Measurements from ENCODE around the gene GDPD5. TPM values are rescaled to one million over a fixed set of nuclear protein-coding genes. Genes with fewer than 3 reads are reported as not detected.

GDPD5 gene
- total RNA-seq, 1 experiment from 2014 or later, result 7.8 TPM

DNA sequence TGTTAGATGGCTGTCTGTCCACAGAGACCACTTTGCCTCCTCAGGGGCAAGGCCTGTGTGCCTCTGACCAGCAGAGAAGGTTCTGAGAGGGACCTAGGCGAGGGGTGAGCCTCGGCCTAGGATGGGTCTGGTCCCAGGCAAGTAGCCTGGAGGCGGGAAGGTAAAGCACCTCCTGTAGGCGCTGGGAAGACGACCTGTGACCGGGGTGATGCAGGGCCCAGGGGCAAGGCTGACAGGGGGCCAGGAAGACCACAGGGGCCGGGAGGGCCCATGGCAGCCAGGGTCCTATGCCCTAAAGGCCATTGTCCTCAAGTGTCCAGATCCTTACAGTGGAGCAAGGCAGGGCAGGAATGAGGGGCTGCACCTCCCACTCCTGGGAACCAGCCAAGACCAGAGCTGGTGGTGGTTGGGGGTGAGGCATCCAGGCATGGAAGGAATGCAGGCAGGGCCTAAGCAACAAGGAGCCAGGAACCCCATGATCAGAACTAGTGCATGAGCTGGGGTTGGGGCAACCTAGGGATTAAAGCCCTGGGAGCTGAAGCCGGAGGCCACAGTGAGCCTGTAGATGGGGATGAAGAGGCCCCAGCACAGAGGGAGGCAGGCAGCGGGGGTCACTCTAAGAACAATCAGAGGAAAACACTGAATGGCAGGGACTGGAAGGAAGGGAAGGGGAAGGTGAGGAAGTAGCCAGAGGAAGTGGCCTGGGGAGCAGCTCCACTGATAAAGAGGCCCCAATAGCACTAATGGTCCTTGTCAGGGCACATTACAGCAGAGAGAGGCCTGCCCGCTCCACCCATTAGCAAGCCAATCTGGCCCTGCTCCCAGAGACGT lies 59.8 kb downstream of the GDPD5 start:
- no peak for TF ChIP-seq CTCF (conservative IDR thresholded peaks at IDR 0.05)
- H3K27me3 ChIP-seq (ENCODE audit: insufficient read depth, low read length), result no peaks in the 10 kb centered on the region
- Mint-ChIP-seq H3K4me1 (peaks cover 52 to 57% of the 10 kb centered on the region in 2 experiments), H3K9me3 (no peaks in the 10 kb centered on the region), H3K36me3 (ENCODE audit: insufficient read depth in 1 of 3, low read depth in 3 of 3) (no peaks in the 10 kb centered on the region), H3K4me3 (no peak overlapping the region), H3K27me3 (ENCODE audit: low read depth) (no peaks in the 10 kb centered on the region), H3K27ac (peak overlapping the region in 2 of 3 experiments; percentile 86 to 87; a peak in 5 of 7 replicates)
- no peaks in the 10 kb centered on the region for H3K79me2 ChIP-seq (ENCODE audit: insufficient read depth, low read length)
- H2BK20ac ChIP-seq (ENCODE audit: low read depth, low read length, poor library complexity, severe bottlenecking), result no peak overlapping the region
- H4K20me1 ChIP-seq (ENCODE audit: control insufficient read depth, insufficient read depth, insufficient read length), result no peaks in the 10 kb centered on the region
- WGBS (ENCODE audit: extremely low coverage, insufficient read length, low lambda C conversion rate), result no CpG with 5 or more reads among the region's 11 CpGs
- no peak overlapping the region for H4K91ac ChIP-seq (ENCODE audit: insufficient read length, low read depth, low read length)
- DNase-seq, result no peak
- H3T11ph ChIP-seq (ENCODE audit: low read length), result no peak overlapping the region
- no peaks in the 10 kb centered on the region for H3K9me3 ChIP-seq (ENCODE audit: control insufficient read depth, low read depth, low read length)
- H3K4ac ChIP-seq (ENCODE audit: low read depth, low read length), result no peak overlapping the region
- no peaks in the 10 kb centered on the region for H3K23me2 ChIP-seq (ENCODE audit: insufficient read length, low read depth, low read length, poor library complexity, severe bottlenecking)
- no peak overlapping the region for H2AK5ac ChIP-seq (ENCODE audit: insufficient read length, low read length)
- H2BK5ac ChIP-seq (ENCODE audit: insufficient read length, low read length), result no peak overlapping the region
- H4K8ac ChIP-seq (replicated peaks; ENCODE audit: insufficient read length, low read depth, low read length), result no peak overlapping the region
- H3K79me1 ChIP-seq (ENCODE audit: insufficient read depth, low read depth, low read length, poor library complexity, severe bottlenecking), result no peaks in the 10 kb centered on the region
- no peak overlapping the region for H4K5ac ChIP-seq (ENCODE audit: insufficient read length, low read depth, low read length)
- H3K9ac ChIP-seq (ENCODE audit: extremely low read depth, insufficient read length, low read length), result no peak overlapping the region
- H3K14ac ChIP-seq (ENCODE audit: insufficient read depth, low read length), result no peak overlapping the region
- no peak overlapping the region for H3K27ac ChIP-seq (ENCODE audit: insufficient read length, low read depth, low read length)
- no peak overlapping the region for H3K23ac ChIP-seq (ENCODE audit: insufficient read length, low read depth, low read length)
- H2BK120ac ChIP-seq (ENCODE audit: low read depth, low read length, poor library complexity, severe bottlenecking), result no peak overlapping the region
- H3K18ac ChIP-seq (ENCODE audit: insufficient read length, low read depth, low read length), result no peak overlapping the region
- no peaks in the 10 kb centered on the region; the same call in 1 of the 2 replicates for H3K4me1 ChIP-seq (ENCODE audit: insufficient read depth, low read length)
- H3K4me2 ChIP-seq (ENCODE audit: insufficient read depth, insufficient read length, low read length), result no peak overlapping the region
- H2AFZ ChIP-seq (ENCODE audit: low read length), result no peak overlapping the region
- H2BK15ac ChIP-seq (ENCODE audit: low read depth, low read length), result no peak overlapping the region
- no peak overlapping the region for H3K56ac ChIP-seq (ENCODE audit: insufficient read length, low read depth, low read length)
- no peak overlapping the region for H2BK12ac ChIP-seq (ENCODE audit: insufficient read length, low read depth, low read length)
